Ovary (tissue), 9 donors: Measurements from ENCODE around the gene CCDC57. TPM values are rescaled to one million over a fixed set of nuclear protein-coding genes. Genes with fewer than 3 reads are reported as not detected.

Source experiments
- DNase-seq, 5 donors: peaks; one replicate each; pipeline ENCODE4 v3.0.0-alpha.2; 2019 to 2020
- H3K27ac ChIP-seq, 2 donors: fragments of 200-600 bp; one replicate each; pipeline versions ENCODE4 v1.5.1 to v1.8.0; 2019 to 2022
- H3K27me3 ChIP-seq: fragments of 200-600 bp; one replicate; pipeline ENCODE4 v1.8.0; 2022
- H3K36me3 ChIP-seq: fragments of 200-600 bp; sonication (generic); one replicate; pipeline ENCODE4 v1.5.1; 2019
- H3K4me1 ChIP-seq: one replicate; pipeline ENCODE4 v1.8.1; 2013; ENCODE audit warnings: mild to moderate bottlenecking, moderate library complexity; ENCODE audit not compliant: insufficient read depth
- H3K4me3 ChIP-seq: fragments of 200-600 bp; sonication (generic); one replicate; pipeline ENCODE4 v1.5.1; 2017
- H3K9me3 ChIP-seq, 2 donors: fragments of 200-600 bp in 1 of 2; sonication (generic) in 1 of 2; one replicate each; pipeline versions ENCODE4 v1.5.1 to v1.8.1; 2013 to 2019; ENCODE audit warnings: mild to moderate bottlenecking in 1 of 2, moderate library complexity in 1 of 2
- CTCF ChIP-seq, 3 donors: fragments of 450-650 bp in 2 of 3; fragments of 200-600 bp in 1 of 3; IDR thresholded peaks; one replicate each; pipeline versions ENCODE4 v1.5.1 to v1.8.0; 2016 to 2022; ENCODE audit warnings: antibody characterized with exemption in 3 of 3, mild to moderate bottlenecking in 1 of 3
- EP300 ChIP-seq: sonication (generic); formaldehyde crosslinking; IDR thresholded peaks from one replicate; pipeline ENCODE4 v1.6.1; 2017; ENCODE audit warnings: antibody characterized with exemption
- POLR2A ChIP-seq: fragments of 450-650 bp; IDR thresholded peaks from one replicate; pipeline ENCODE4 v1.6.1; 2017; ENCODE audit warnings: antibody characterized with exemption, mild to moderate bottlenecking, moderate library complexity
- WGBS, 3 donors: extraction: QIAGEN DNeasy Blood & Tissue Kit in 1 of 3; methylation state at CpG; one replicate each; pipeline versions ENCODE4 v1.1.5 to v1.1.7; 2013 to 2017; 5-methylcytosine and 5-hydroxymethylcytosine counted together
- intact Hi-C, 4 donors: fragments of 100-400 bp; cut with DNase I; formaldehyde crosslinking; loops; one replicate each; pipeline versions ENCODE4 v1.11.0 to v1.15.1; 2022 to 2023
- polyA plus RNA-seq, 2 donors: library from polyadenylated mRNA; stranded (reverse); fragments of 200-250 nt in 1 of 2; fragments of 350-450 nt in 1 of 2; fragmentation: Illumina TruSeq in 1 of 2; extraction: RNeasy Lipid Tissue Mini Kit (QIAGEN cat#74804) in 1 of 2; gene quantifications; one replicate each; pipeline ENCODE4 v1.2.3, GENCODE V29; 2013 to 2014
- total RNA-seq, 7 donors: library from RNA; depleted of rRNA in 2 of 7; stranded (reverse); fragments of >200 nt in 2 of 7; fragmentation: NEBNext Ultra II Directional in 3 of 7; extraction: Animal tissue kit (Norgen Biotek cat#: 25700) in 3 of 7; gene quantifications; one replicate each; pipeline versions ENCODE4 v1.1.0 to v1.2.4, GENCODE V29; 2016 to 2023
- donor health status: DM: no; HTN: no; CAD: no; lungs with moderate emphysema.
- donor health status: DM: no; HTN: no; CAD: no.
- donor health status: Bipolar disorder and iron deficiency.
- donor health status: DM: yes; HTN: yes; CAD: no.
- donor health status: DM: no; HTN: no; CAD: no.
- donor health status: DM: yes; HTN: yes; CAD: no.

The CCDC57 gene
- total and polyA plus RNA-seq, 9 donors: 7.7 to 65.0 (median 40.3) TPM

DNA sequence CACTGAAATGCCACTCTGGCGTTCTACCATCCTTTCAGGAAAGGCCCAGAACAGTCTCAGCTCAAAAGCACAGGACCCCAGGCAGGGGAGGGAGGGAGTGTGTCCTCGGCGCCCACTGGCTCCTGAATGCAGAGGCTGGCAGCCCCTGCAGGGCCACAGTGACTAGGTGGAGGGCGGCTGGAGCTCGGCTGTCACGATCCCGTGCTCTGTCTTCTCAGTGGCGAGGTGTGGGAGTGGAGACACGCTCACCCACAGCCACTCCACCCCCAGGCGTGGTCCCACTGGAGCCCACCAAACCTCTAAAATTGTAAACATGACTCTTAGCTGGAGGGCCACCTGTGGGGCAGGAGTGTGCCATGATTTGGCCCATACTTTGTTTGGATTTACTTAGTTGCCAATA, 98.2 kb downstream of the CCDC57 start:
- H3K4me3 ChIP-seq: no peak overlapping the region
- no peak for TF ChIP-seq EP300
- TF ChIP-seq POLR2A: no peak
- TF ChIP-seq CTCF (IDR thresholded peaks at IDR 0.05): no peak
- H3K9me3 ChIP-seq: no peaks in the 10 kb centered on the region
- no peaks in the 10 kb centered on the region for H3K27me3 ChIP-seq
- WGBS, 3 donors: 89 to 94% (median 92%) methylated on average over 10 of the region's 10 CpGs
- H3K36me3 ChIP-seq: no peaks in the 10 kb centered on the region
- no peak overlapping the region for H3K27ac ChIP-seq
- no peak for DNase-seq
- H3K4me1 ChIP-seq: no peaks in the 10 kb centered on the region
- intact Hi-C loops: no loop called here

GRCh38 chr17:82113941-82114340, 98.7 kb downstream of the CCDC57 start:
- no peak for TF ChIP-seq EP300
- no peak for TF ChIP-seq POLR2A
- no peak for TF ChIP-seq CTCF (IDR thresholded peaks at IDR 0.05)
- Histone ChIP-seq H3K4me1 (no peaks in the 10 kb centered on the region), H3K27ac (no peak overlapping the region), H3K36me3 (no peaks in the 10 kb centered on the region), H3K4me3 (no peak overlapping the region), H3K9me3 (no peaks in the 10 kb centered on the region), H3K27me3 (no peaks in the 10 kb centered on the region)
- intact Hi-C loops: no loop called here
- WGBS, 3 donors: 87 to 93% (median 88%) methylated on average over 13 of the region's 13 CpGs
- no peak for DNase-seq

GRCh38 chr17:82113422-82113821, 99.2 kb downstream of the CCDC57 start:
- no peak overlapping the region for H3K27ac ChIP-seq
- no peaks in the 10 kb centered on the region for H3K4me1 ChIP-seq
- no peak overlapping the region for H3K4me3 ChIP-seq
- H3K9me3 ChIP-seq: no peaks in the 10 kb centered on the region
- no peak for TF ChIP-seq EP300
- TF ChIP-seq CTCF (IDR thresholded peaks at IDR 0.05): no peak
- no peak for TF ChIP-seq POLR2A
- H3K36me3 ChIP-seq: no peaks in the 10 kb centered on the region
- DNase-seq: no peak
- 87 to 88% (median 87%) methylated on average over 9 of the region's 9 CpGs for WGBS, 3 donors
- intact Hi-C loops: no loop called here
- no peaks in the 10 kb centered on the region for H3K27me3 ChIP-seq

DNA sequence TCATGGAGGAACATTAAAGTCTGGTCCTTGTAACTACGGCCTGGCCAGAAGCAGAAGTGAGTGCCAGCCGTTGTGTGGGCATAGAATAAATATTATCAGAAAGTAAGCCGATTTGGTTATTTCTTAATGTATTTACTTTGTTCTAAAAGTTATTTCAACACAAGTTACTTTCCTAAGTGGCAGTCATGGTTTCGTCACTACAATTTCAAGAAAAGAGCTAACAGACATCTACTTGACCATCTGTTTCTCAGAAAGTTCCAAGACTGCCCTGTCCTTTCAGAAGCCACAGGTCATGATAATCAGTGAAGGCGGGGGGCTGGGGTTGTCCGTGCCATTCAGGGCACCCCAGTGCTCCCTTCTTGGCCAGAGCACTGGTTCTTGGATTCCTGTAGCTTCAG, 99.7 kb downstream of the CCDC57 start:
- Histone ChIP-seq H3K27ac (no peak overlapping the region), H3K36me3 (no peaks in the 10 kb centered on the region), H3K9me3 (no peaks in the 10 kb centered on the region), H3K4me3 (no peak overlapping the region), H3K4me1 (no peaks in the 10 kb centered on the region), H3K27me3 (no peaks in the 10 kb centered on the region)
- intact Hi-C loops: no loop called here
- 87 to 94% (median 88%) methylated on average over 6 of the region's 6 CpGs for WGBS, 3 donors
- no peak for DNase-seq
- TF ChIP-seq CTCF (IDR thresholded peaks at IDR 0.05): no peak
- TF ChIP-seq POLR2A: no peak
- TF ChIP-seq EP300: no peak
